ENCODE results near the gene APOL5.
"Not testable (repeated sequence)": the region's sequence is repeated elsewhere in the genome, so short reads cannot be mapped to it uniquely, and the experiment has no call there.

The APOL5 gene

GRCh38 chr22:35712672-35713071 lies 5.0 kb upstream of the APOL5 start:
- no peak for FAIRE-seq

GRCh38 chr22:35719212-35719875 lies 1.7 kb downstream of the APOL5 start:
- FAIRE-seq: no peak

- FAIRE-seq: no peak
These were observed 4.3 kb downstream of the APOL5 start for GRCh38 chr22:35721960-35722359.

GRCh38 chr22:35725521-35725920 lies 7.8 kb downstream of the APOL5 start:
- FAIRE-seq: no peak

- FAIRE-seq: no peak
These were observed 8.7 kb downstream of the APOL5 start for GRCh38 chr22:35726398-35726797.

GRCh38 chr22:35726933-35727332 lies 9.3 kb downstream of the APOL5 start:
- FAIRE-seq: no peak

- FAIRE-seq: no peak
These were observed 9.8 kb downstream of the APOL5 start for GRCh38 chr22:35727436-35727835.

- peak; percentile 53 for FAIRE-seq
These were observed 11.1 kb downstream of the APOL5 start for GRCh38 chr22:35728639-35729308.

- FAIRE-seq: no peak
These were observed 11.6 kb downstream of the APOL5 start for GRCh38 chr22:35729309-35729698.

GRCh38 chr22:35731321-35731720 lies 13.6 kb downstream of the APOL5 start:
- no peak for FAIRE-seq

- FAIRE-seq: no peak
These were observed 14.4 kb downstream of the APOL5 start for GRCh38 chr22:35732116-35732515.

GRCh38 chr22:35733036-35733435 lies 15.4 kb downstream of the APOL5 start:
- no peak for FAIRE-seq

- FAIRE-seq: no peak
These were observed 16.3 kb downstream of the APOL5 start for GRCh38 chr22:35733791-35734516.

- no peak for FAIRE-seq
These were observed 16.8 kb downstream of the APOL5 start for GRCh38 chr22:35734517-35734827.

- no peak for FAIRE-seq
These were observed 17.9 kb downstream of the APOL5 start for GRCh38 chr22:35735542-35735941.

- no peak for FAIRE-seq
These were observed 18.5 kb downstream of the APOL5 start for GRCh38 chr22:35736166-35736565.

- FAIRE-seq: no peak
These were observed 19.0 kb downstream of the APOL5 start for GRCh38 chr22:35736701-35737100.

GRCh38 chr22:35737886-35738285 lies 20.2 kb downstream of the APOL5 start:
- FAIRE-seq: not testable (repeated sequence)

- no peak for FAIRE-seq
These were observed 21.6 kb downstream of the APOL5 start for GRCh38 chr22:35739076-35739930.

- FAIRE-seq: no peak
These were observed 22.3 kb downstream of the APOL5 start for GRCh38 chr22:35739931-35740380.

GRCh38 chr22:35740616-35741015 lies 22.9 kb downstream of the APOL5 start:
- no peak for FAIRE-seq

- FAIRE-seq: no peak
These were observed 24.8 kb downstream of the APOL5 start for GRCh38 chr22:35742342-35743100.

All from islet of Langerhans (tissue), 1 donor.